Fibroblast of skin of back (primary cell): Measurements from ENCODE around the gene KLHL22.

Source experiments
- DNase-seq: peaks from one replicate; pipeline ENCODE4 v3.0.0-alpha.2; 2013

Gene KLHL22

GRCh38 chr22:20442485-20443284 lies 52.9 kb downstream of the KLHL22 start:
- no peak for DNase-seq

GRCh38 chr22:20441631-20442484 lies 53.7 kb downstream of the KLHL22 start:
- DNase-seq: no peak

GRCh38 chr22:20440637-20441591 lies 54.7 kb downstream of the KLHL22 start:
- no peak for DNase-seq

- DNase-seq: no peak
Measured at GRCh38 chr22:20439928-20440575, 55.5 kb downstream of the KLHL22 start.

GRCh38 chr22:20439556-20439927 lies 56.1 kb downstream of the KLHL22 start:
- DNase-seq: no peak

- DNase-seq: no peak
Measured at GRCh38 chr22:20438678-20439492, 56.7 kb downstream of the KLHL22 start.

- DNase-seq: no peak
Measured at GRCh38 chr22:20438427-20438677, 57.2 kb downstream of the KLHL22 start.

GRCh38 chr22:20437613-20438426 lies 57.8 kb downstream of the KLHL22 start, which contains the start of gene SCARF2:
Gene SCARF2 (minus strand): TSS chr22:20437825. CDS start chr22:20437754, 71 bp downstream.
- peak; percentile 75 for DNase-seq

GRCh38 chr22:20436768-20437612 lies 58.6 kb downstream of the KLHL22 start:
- no peak for DNase-seq

- peak; percentile 74 for DNase-seq
Measured at GRCh38 chr22:20436307-20436767, 59.3 kb downstream of the KLHL22 start.

- no peak for DNase-seq
Measured at GRCh38 chr22:20435436-20436306, 59.9 kb downstream of the KLHL22 start.

GRCh38 chr22:20434773-20435172 lies 60.8 kb downstream of the KLHL22 start:
- no peak for DNase-seq

GRCh38 chr22:20434264-20434751 lies 61.3 kb downstream of the KLHL22 start:
- DNase-seq: no peak

GRCh38 chr22:20433686-20434241 lies 61.8 kb downstream of the KLHL22 start:
- no peak for DNase-seq

- no peak for DNase-seq
Measured at GRCh38 chr22:20433191-20433590, 62.4 kb downstream of the KLHL22 start.

- no peak for DNase-seq
Measured at GRCh38 chr22:20432244-20432686, 63.3 kb downstream of the KLHL22 start.

GRCh38 chr22:20431511-20432192 lies 63.9 kb downstream of the KLHL22 start:
- DNase-seq: no peak
